IMR-90 (cell line): ENCODE measurements around the gene TSPAN4. TPM values are rescaled to one million over a fixed set of nuclear protein-coding genes. Genes with fewer than 3 reads are reported as not detected.

Experiments used
- ATAC-seq: fragments of 200-7000 bp; cut with Tn5 transposase; 2 replicates; pipeline ENCODE4 v1.9.1; 2020; ENCODE audit warnings: low read depth, mild to moderate bottlenecking, moderate library complexity
- BruUV-seq: library from RNA; stranded (reverse); fragments of 400-500 nt; replicated peaks from 2 replicates; lab custom pipeline; 2021; lab: Mats Ljungman, UMichigan
- CTCF ChIA-PET: fragments of 300-600 bp; formaldehyde crosslinking; extraction: SDS; loops from one replicate; lab custom pipeline; 2021; ENCODE audit warnings: antibody characterized with exemption; lab: Yijun Ruan, JAX
- POLR2A ChIA-PET: fragments of 300-600 bp; sonication (Branson Sonifier 250); formaldehyde crosslinking; loops from one replicate; lab custom pipeline; 2022; ENCODE audit warnings: antibody characterized with exemption; ENCODE audit not compliant: unreplicated experiment; lab: Charles Lee
- DNase-seq: peaks from one replicate; pipeline ENCODE4 v3.0.0; 2013
- H2AFZ ChIP-seq: replicated peaks from 2 replicates; pipeline ENCODE3; 2013; ENCODE audit warnings: low read length, mild to moderate bottlenecking; ENCODE audit not compliant: poor library complexity
- H2AK5ac ChIP-seq: 2 replicates; pipeline ENCODE4 v1.6.1; 2013; ENCODE audit warnings: low read depth, low read length, inconsistent platforms
- H2AK9ac ChIP-seq: replicated peaks from 2 replicates; pipeline ENCODE3; 2013; ENCODE audit warnings: mild to moderate bottlenecking, low read depth, low read length, moderate library complexity; ENCODE audit not compliant: poor library complexity
- H2BK120ac ChIP-seq: 2 replicates; pipeline ENCODE4 v1.6.1; 2013; ENCODE audit warnings: low read depth, low read length, inconsistent platforms
- H2BK15ac ChIP-seq: 3 replicates; pipeline ENCODE4 v1.6.1; 2013; ENCODE audit warnings: low read depth, low read length, inconsistent platforms
- H2BK20ac ChIP-seq: 2 replicates; pipeline ENCODE4 v1.6.1; 2013; ENCODE audit warnings: low read depth, mild to moderate bottlenecking, inconsistent platforms, low read length, moderate library complexity
- H2BK5ac ChIP-seq: 2 replicates; pipeline ENCODE4 v1.6.1; 2013; ENCODE audit warnings: mild to moderate bottlenecking, low read depth, low read length, inconsistent platforms; ENCODE audit not compliant: poor library complexity, severe bottlenecking
- H3K14ac ChIP-seq: replicated peaks from 2 replicates; pipeline ENCODE4 v1.6.1; 2013; ENCODE audit warnings: low read depth, low read length, inconsistent platforms
- H3K18ac ChIP-seq: 2 replicates; pipeline ENCODE4 v1.6.1; 2013; ENCODE audit warnings: low read depth, low read length, control low read depth
- H3K23ac ChIP-seq: 2 replicates; pipeline ENCODE4 v1.6.1; 2013; ENCODE audit warnings: low read depth, low read length, inconsistent platforms
- H3K27ac ChIP-seq: 2 replicates; pipeline ENCODE4 v1.5.1; 2013; ENCODE audit warnings: mild to moderate bottlenecking, control low read depth, low read length; ENCODE audit not compliant: insufficient read depth
- H3K27me3 ChIP-seq: 2 replicates; pipeline ENCODE4 v1.6.1; 2013; ENCODE audit warnings: low read length; ENCODE audit not compliant: control insufficient read depth, insufficient read depth
- H3K36me3 ChIP-seq: 2 replicates; pipeline ENCODE4 v1.6.1; 2013; ENCODE audit warnings: low read length, mixed read lengths; ENCODE audit not compliant: control insufficient read depth, insufficient read depth
- H3K4ac ChIP-seq: 2 replicates; pipeline ENCODE4 v1.6.1; 2013; ENCODE audit warnings: low read depth, low read length, inconsistent platforms
- H3K4me1 ChIP-seq: 2 replicates; pipeline ENCODE4 v1.6.1; 2013; ENCODE audit warnings: low read length, mixed read lengths; ENCODE audit not compliant: control insufficient read depth, insufficient read depth
- H3K4me2 ChIP-seq: 2 replicates; pipeline ENCODE4 v1.6.1; 2013; ENCODE audit warnings: low read depth, mild to moderate bottlenecking, control low read depth, low read length, moderate library complexity
- H3K4me3 ChIP-seq: 2 replicates; pipeline ENCODE4 v1.5.1; 2013; ENCODE audit warnings: low read depth, mild to moderate bottlenecking, control low read depth, low read length, moderate library complexity; ENCODE audit not compliant: insufficient read depth
- H3K56ac ChIP-seq: 2 replicates; pipeline ENCODE4 v1.6.1; 2013; ENCODE audit warnings: low read length, inconsistent platforms; ENCODE audit not compliant: insufficient read depth; ENCODE audit errors: extremely low read depth
- H3K79me1 ChIP-seq, 2 experiments: 2 replicates each; pipeline ENCODE4 v1.6.1; 2013; ENCODE audit warnings: low read length in 2 of 2, inconsistent platforms in 1 of 2, low read depth in 1 of 2
- H3K9ac ChIP-seq: 2 replicates; pipeline ENCODE4 v1.6.1; 2013; ENCODE audit warnings: low read depth, low read length, control low read depth
- H3K9me1 ChIP-seq: 2 replicates; pipeline ENCODE4 v1.6.1; 2013; ENCODE audit warnings: low read length, inconsistent platforms; ENCODE audit not compliant: insufficient read depth
- H3K9me3 ChIP-seq: 2 replicates; pipeline ENCODE4 v1.6.1; 2013; ENCODE audit warnings: low read length; ENCODE audit not compliant: control insufficient read depth, insufficient read depth
- H4K20me1 ChIP-seq: 2 replicates; pipeline ENCODE4 v1.6.1; 2013; ENCODE audit warnings: low read length, inconsistent platforms; ENCODE audit not compliant: insufficient read depth
- H4K5ac ChIP-seq: 2 replicates; pipeline ENCODE4 v1.6.1; 2013; ENCODE audit warnings: mild to moderate bottlenecking, low read depth, low read length, control low read depth
- H4K8ac ChIP-seq, 2 experiments: 2 replicates each; pipeline ENCODE4 v1.6.1; 2013; ENCODE audit warnings: low read depth in 2 of 2, low read length in 2 of 2, control low read depth in 1 of 2, inconsistent platforms in 1 of 2
- H4K91ac ChIP-seq: 2 replicates; pipeline ENCODE4 v1.6.1; 2013; ENCODE audit warnings: low read depth, low read length, inconsistent platforms; ENCODE audit not compliant: insufficient read depth
- CHD1 ChIP-seq: IDR thresholded peaks from 2 replicates; pipeline ENCODE4 v1.6.1; 2012; ENCODE audit warnings: low read depth, low read length, improper control_type of control experiment
- CTCF ChIP-seq: conservative IDR thresholded peaks from 2 replicates; pipeline ENCODE4 v1.5.1; 2012; ENCODE audit warnings: mild to moderate bottlenecking, low read depth, low read length, improper control_type of control experiment
- FOS ChIP-seq: fragments of 150-350 bp; IDR thresholded peaks from 2 replicates; pipeline ENCODE4 v1.6.1; 2016; ENCODE audit warnings: low read depth, low read length
- MAFK ChIP-seq: IDR thresholded peaks from 2 replicates; pipeline ENCODE4 v1.6.1; 2012; ENCODE audit warnings: low read depth, low read length, improper control_type of control experiment
- MAZ ChIP-seq: IDR thresholded peaks from 2 replicates; pipeline ENCODE4 v1.6.1; 2012; ENCODE audit warnings: low read depth, mild to moderate bottlenecking, low read length, improper control_type of control experiment, moderate library complexity, borderline replicate concordance
- NFE2L2 ChIP-seq: fragments of 150-350 bp; IDR thresholded peaks from 2 replicates; pipeline ENCODE4 v1.6.1; 2016; ENCODE audit warnings: low read depth, mild to moderate bottlenecking, low read length
- POLR2A ChIP-seq: IDR thresholded peaks from 2 replicates; pipeline ENCODE4 v1.6.1; 2012; ENCODE audit warnings: mild to moderate bottlenecking, low read depth, low read length
- RCOR1 ChIP-seq: IDR thresholded peaks from 2 replicates; pipeline ENCODE4 v1.6.1; 2012; ENCODE audit warnings: mild to moderate bottlenecking, low read length, improper control_type of control experiment; ENCODE audit not compliant: insufficient replicate concordance
- RFX5 ChIP-seq: IDR thresholded peaks from 2 replicates; pipeline ENCODE4 v1.8.0; 2012; ENCODE audit warnings: low read depth, mild to moderate bottlenecking, low read length, moderate library complexity
- USF2 ChIP-seq: fragments of 150-350 bp; IDR thresholded peaks from 2 replicates; pipeline ENCODE4 v1.6.1; 2017; ENCODE audit warnings: mild to moderate bottlenecking, antibody characterized with exemption, low read length, low read depth
- WGBS, 2 experiments: methylation state at CpG; one replicate each; pipeline versions ENCODE4 v1.1.5 to v1.1.7; 2013; ENCODE audit warnings: missing lambda C conversion rate in 2 of 2; ENCODE audit not compliant: insufficient read length in 1 of 2; ENCODE audit errors: extremely low coverage in 2 of 2; 5-methylcytosine and 5-hydroxymethylcytosine counted together
- dilution Hi-C: fragments of 300-500 bp; cut with HindIII; formaldehyde crosslinking; loops from one replicate; pipeline ENCODE4 v1.14.3; 2018; ENCODE audit warnings: low sequenced_read_pairs; ENCODE audit not compliant: unreplicated experiment
- in situ Hi-C: fragments of 300-500 bp; cut with MboI; formaldehyde crosslinking; loops from 3 replicates; pipeline ENCODE4 v1.14.3; 2019; ENCODE audit warnings: low sequenced_read_pairs, inconsistent platforms, mixed read lengths
- intact Hi-C: fragments of 100-400 bp; cut with micrococcal nuclease; formaldehyde crosslinking; loops from 2 replicates; pipeline ENCODE4 v1.10.0; 2022
- polyA plus RNA-seq, 3 experiments: library from polyadenylated mRNA; depleted of rRNA; stranded (reverse); fragments of >200 nt; gene quantifications; 2 replicates each; pipeline ENCODE4 v1.2.3, GENCODE V29; 2012; ENCODE audit warnings: low replicate concordance in 1 of 3
- total RNA-seq: library from RNA; depleted of rRNA; stranded (reverse); fragments of >200 nt; gene quantifications from 2 replicates; pipeline ENCODE4 v1.2.3, GENCODE V29; 2012

TSPAN4 gene
- total and polyA plus RNA-seq, 2 of the 4 experiments (the other 2 are of a cell fraction): 161 to 293 TPM

DNA sequence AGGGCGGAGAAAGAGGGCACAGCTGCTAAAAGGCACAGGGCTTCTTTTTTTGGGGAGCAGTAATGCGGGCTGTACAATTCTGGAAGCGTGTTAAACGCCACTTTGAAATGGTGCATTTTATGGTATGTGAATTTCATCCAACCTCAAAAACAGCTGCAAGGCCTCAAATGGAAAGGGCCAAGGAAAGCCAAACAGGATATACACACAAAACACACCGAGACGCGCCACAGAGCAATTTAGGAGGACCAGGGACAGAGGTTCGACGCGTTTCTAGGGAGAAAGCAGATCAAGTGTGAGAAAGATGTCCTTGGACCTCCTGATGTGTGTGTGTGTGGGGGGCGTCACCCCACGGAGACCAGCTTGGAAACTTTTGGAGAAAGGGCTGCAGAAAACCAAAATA lies 31.1 kb downstream of the TSPAN4 start:
- Histone ChIP-seq H4K8ac (no peak overlapping the region), H3K56ac (no peak overlapping the region), H2BK5ac (no peak overlapping the region), H3K4me3 (no peak overlapping the region), H3K27ac (no peak overlapping the region), H4K20me1 (peaks cover 4% of the 10 kb centered on the region; the same call in 1 of the 2 replicates), H3K27me3 (no peaks in the 10 kb centered on the region), H2BK15ac (no peak overlapping the region), H2BK20ac (no peak overlapping the region), H4K5ac (no peak overlapping the region), H3K9me1 (peaks cover 3% of the 10 kb centered on the region), H3K9me3 (no peaks in the 10 kb centered on the region), H3K23ac (no peak overlapping the region), H3K14ac (no peak overlapping the region), H2BK120ac (no peak overlapping the region), H3K79me1 (no peaks in the 10 kb centered on the region), H2AK5ac (no peak overlapping the region), H3K36me3 (peaks cover 4% of the 10 kb centered on the region; the same call in 1 of the 2 replicates), H2AFZ (no peak overlapping the region), H3K4me2 (no peak overlapping the region), H3K4ac (no peak overlapping the region), H3K18ac (no peak overlapping the region), H3K4me1 (no peaks in the 10 kb centered on the region; the same call in 1 of the 2 replicates), H4K91ac (no peak overlapping the region), H2AK9ac (no peak overlapping the region), H3K9ac (no peak overlapping the region)
- in situ Hi-C loops: no loop called here
- intact Hi-C loops: no loop called here
- dilution Hi-C loops: no loop called here
- ATAC-seq (no peak), DNase-seq (peak; percentile 11)
- ChIA-PET CTCF (no interaction called here), POLR2A (no interaction called here)
- no TSS peak for BruUV-seq
- 33% methylated on average over 1 of the region's 12 CpGs; no CpG with 5 or more reads in 1 of the 2 experiments for WGBS, 2 experiments
- TF ChIP-seq RFX5 (no peak), CTCF (no peak), USF2 (no peak), POLR2A (no peak), CHD1 (no peak), NFE2L2 (no peak), MAZ (no peak), MAFK (no peak), FOS (no peak), RCOR1 (no peak)
